A375 (cell line): Measurements from ENCODE around the gene NDC80. TPM values are rescaled to one million over a fixed set of nuclear protein-coding genes. Genes with fewer than 3 reads are reported as not detected.

Experiments
- small RNA-seq: library from RNA; depleted of rRNA; stranded (forward); fragments of <200 nt; gene quantifications from one replicate; pipeline ENCODE3, GENCODE V24; 2014
- total RNA-seq: library from RNA; depleted of rRNA; stranded (reverse); fragments of >200 nt; shearing (Covaris generic); gene quantifications from 2 replicates; pipeline ENCODE4 v1.2.3, GENCODE V29; 2014; rRNA removed

The NDC80 gene
- total RNA-seq = 32.6 and 33.5 TPM in 2 replicates

GRCh38 chr18:2571200-2572170 is at the start of gene NDC80, which contains the start of gene METTL4:
Gene NDC80 (plus strand): TSS chr18:2571557. CDS start chr18:2572986, 1,429 bp downstream.
Gene METTL4 (minus strand): TSS chr18:2571505. CDS start chr18:2567216, 4,289 bp downstream.

GRCh38 chr18:2655178-2655953 is 84.0 kb downstream of the NDC80 start, which contains the start of gene SMCHD1:
Gene SMCHD1 (plus strand): TSS chr18:2655726. CDS start chr18:2656076, 350 bp downstream.

Small RNA genes lying within 50 kb of the gene (small RNA-seq; reads per million reads assigned to genes)
- gene RF00019 (not detected), gene RF01233 (not detected), gene RNU6-340P (not detected)

Other genes with a start within 250 kb of the NDC80 start
- 4.6 and 5.8 TPM in 2 replicates for gene METTL4, start 52 bp upstream of the NDC80 start, total RNA-seq
- gene SMCHD1, start 84.2 kb downstream of the NDC80 start, total RNA-seq = 42.6 and 48.3 TPM in 2 replicates